GM21390 (cell line): ENCODE data around the gene PDXK.

Experiments used
- ATAC-seq: cut with Tn5 transposase; IDR thresholded peaks from one replicate; pipeline ENCODE4 v1.9.1; 2021; ENCODE audit not compliant: unreplicated experiment

The PDXK gene

DNA sequence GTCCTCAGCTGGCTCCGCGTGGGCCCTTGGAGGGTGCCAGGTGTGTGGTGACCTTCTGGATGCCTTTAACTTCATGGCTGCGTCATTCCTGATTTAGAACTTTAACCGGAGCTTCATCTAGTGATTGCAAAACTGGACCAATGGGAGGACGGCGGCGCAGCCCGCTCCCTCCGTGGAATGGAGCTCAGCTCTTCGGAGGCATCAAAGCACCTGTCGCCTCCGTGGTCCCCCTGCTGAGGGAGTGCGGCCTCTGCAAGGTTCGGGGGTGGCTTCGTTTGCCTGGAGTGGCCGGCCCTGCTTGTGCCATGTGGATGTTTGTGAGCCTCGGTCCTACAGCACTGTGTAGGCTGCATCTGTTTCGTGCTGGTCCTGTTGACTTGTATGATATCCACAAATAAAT is 43.0 kb downstream of the PDXK start:
- ATAC-seq: no peak

DNA sequence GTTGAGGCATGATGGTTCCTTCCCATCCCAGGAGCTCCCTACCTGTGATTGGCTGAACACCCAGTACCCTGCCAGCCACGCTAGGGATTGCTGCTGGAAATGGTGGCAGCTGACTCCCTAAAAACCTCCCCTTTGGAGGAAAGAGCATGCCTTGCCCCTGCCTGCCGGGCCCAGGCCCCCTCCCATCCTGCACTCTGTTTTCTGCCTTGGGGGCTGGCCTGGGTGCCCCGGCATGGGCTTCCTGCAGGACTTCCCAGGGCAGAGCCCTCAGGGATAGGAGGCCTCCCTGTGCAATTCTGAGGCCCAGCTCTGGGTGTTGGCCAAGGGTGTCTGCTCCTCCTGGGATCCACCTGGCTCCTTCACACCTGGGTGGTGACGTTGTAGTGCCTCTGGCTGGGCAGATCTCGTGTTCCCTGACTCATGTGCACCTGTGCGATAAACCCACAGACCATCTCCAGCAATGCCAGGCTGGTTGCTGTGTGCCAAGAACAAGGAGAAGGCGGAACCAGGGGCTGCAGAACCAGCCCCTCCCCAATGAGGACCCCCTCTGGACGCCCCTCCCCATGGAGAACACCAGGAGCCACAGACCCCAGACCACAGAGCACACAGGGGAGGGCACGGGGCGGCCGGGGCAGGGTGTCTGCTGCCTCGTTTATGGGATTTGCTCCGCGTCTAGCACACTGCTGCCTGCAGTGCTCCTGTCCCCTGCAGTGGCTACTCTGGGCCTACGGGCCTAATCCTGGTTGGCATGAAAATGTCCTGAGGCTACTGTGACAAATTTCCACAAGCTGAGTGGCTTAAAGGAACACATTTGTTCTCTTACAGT is 43.6 kb downstream of the PDXK start:
- no peak for ATAC-seq

DNA sequence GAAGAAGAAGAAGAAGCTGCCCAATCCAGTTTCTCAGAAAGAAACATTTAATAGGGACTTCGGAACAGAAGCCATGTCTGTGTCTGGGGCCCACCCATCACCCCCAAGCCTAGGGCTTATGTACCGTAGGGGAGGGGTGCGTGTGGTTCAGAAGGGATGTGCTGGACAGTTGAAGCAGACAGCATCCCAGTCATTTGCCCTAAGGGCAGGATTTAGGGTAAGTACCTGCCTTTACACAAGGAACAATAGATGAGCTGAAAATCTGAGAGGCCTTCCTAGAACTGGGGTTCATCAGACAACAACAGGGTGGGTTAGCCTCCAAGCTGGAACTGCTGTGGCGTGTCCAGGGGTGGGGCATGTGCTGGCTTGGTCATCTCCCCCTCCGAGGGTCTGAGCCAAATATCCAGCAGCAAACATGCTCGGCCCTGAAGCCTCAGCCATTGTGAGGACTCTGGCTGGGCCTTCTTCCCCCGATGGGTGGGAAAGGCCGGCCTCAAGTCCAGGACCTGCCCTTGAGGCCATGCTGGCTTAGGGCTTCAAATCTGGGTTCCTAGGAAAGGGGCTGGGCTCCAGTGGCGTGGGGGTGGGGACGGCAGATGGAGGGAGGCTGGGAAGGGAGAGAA is 45.1 kb downstream of the PDXK start:
- ATAC-seq: no peak

DNA sequence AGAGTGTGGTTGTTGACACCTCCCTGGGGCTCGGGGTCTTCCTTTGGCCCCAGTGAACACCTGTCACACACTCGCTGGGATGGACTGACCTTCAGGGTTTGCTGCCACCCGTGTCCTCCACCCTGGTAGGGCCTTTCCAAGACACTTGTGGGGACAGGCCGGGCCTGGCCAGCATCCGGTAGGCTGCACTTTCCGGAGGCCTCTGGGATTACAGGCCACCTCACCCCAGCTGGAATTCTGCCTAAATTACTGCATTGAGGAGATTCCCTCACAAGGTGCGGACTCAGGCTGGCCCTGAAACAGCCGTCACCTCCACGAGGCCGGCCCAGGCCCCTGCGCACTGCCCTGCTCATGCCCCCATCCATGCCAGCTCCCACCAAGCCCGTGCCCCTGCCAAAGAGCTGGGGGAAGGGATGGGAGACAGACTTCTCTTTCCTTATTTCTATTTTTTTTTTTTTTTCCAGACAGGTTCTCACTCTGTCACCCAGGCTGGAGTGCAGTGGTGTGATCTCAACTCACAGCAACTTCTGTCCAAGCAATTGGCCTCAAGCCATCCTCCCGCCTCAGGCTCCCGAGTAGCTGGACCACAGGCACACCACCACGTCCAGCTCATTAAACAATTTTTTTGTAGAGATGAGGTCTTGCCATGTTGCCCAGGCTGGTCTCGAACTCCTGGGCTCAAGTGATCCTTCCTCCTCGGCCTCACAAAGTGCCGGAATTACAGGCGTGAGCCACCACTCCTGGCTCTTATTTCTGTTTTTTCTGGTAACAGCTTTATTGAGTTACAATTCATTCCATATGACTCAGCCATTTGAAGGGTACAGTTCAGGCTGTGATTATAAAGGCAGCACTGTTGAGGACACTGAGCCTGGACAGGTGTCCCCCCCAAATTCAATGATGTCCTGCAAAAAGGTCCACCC is 45.9 kb downstream of the PDXK start:
- ATAC-seq: no peak

DNA sequence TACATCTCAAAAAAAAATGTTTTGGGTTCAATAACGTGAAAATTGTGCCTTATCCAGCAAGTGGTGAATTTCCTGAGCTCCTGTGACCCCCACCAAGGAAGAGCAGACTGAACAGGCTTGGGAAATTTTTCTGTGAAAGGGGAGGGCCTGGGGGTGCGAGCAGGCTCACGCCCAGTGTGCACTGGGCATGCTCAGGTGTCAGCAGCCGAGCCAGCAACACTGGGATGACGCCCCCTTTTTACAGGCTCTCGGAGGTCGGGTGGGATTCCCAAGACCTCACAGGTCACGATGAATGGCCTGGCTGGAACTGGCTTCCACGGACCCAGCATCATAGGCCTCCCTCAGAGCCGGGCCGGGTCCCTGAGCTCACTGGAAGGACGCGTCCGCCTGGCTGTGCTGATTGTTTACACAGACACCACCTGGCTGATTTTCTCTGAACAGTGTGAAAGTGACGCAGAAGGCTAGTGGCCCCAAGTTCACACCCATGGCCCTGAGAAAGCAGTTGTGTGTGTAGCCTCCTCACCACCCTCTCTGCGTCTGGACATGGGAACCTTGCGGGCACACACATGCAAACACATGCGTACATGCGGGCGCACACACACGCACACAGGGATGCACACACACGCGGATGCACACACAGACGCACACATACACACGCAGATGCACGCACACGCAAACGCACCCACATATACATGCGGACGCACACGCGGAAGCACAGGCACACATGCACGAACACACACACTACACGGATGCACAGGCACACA is 48.0 kb downstream of the PDXK start:
- ATAC-seq: no peak

DNA sequence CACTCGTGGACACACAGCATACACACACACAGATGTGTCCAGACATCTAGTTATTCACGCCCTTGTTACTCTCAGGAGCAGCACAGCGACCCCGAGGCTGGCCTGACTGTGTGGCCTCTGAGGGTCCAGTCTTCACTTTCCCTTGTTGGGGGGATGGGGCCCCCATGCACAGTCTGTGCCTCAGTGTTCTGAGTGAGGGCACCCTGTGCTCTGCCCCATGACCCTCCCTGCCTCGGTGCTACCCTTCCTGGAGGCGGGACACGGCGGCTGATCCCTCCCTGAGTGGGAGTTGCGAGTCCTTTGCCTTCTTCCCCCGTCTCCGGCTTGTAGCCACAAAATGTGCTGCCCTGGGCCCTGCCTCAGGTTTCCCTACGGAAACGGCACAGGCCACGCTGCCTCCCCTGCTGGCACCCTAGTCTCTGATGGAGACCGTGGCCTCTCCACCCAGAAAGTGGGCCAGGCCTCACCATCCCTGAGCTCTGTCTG is 48.6 kb downstream of the PDXK start:
- ATAC-seq: no peak

DNA sequence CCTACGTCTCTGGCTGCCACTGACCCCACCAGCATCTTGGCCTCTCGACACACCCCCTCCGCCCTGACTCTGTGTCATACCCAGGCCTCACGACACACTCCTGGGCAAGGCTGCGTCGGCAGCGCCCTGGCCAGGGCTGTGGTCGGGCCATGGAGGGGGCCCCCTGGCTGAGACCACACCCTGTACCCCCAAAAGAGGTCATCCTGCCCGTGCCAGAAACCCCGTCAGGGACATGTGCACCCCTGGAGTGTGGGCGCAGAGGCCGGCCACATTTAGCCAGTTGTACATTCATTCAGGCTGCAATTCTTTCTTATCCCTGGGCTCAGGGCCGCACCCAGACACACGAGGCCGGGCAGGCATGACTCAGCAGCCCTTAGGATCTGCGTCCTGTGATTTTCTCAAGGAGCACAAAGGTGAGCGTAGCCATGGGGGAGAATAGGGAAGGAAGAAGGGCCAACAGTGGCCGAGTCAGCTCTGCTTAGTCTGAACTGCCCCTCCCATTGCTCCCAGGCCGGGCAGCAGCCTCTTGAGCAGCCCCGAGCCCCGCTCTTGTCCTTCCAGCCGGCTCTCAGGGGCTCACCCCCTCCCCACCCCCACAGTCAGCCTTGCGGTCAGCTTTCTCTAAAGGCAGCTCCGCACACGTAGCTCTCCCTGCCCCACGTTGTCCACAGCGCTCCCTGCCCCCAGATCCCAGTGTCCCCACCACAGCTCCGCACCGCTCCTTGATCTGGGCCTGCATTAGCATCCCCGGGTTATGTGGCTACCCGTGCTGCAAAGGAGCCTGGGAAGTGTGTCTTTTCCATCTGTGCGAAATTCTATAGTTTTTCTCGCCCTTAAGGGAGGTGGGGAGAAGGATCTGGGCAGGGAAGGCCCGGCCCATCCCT is 49.3 kb downstream of the PDXK start:
- ATAC-seq: no peak

DNA sequence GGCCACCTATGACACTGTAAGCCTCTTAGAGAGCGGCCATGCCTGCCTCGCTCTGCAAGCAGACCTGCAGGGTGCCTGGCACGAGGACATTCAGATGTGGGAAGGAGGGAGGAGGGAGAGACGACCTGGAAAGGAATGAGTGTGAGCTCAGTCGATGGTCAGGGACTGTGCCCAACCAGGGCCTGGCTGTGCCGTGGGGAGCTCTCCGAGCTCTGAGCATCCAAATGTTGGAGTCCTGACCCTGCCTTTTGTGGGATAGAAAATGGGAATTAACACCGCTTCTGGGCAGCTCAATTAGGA is 49.9 kb downstream of the PDXK start:
- ATAC-seq: no peak

DNA sequence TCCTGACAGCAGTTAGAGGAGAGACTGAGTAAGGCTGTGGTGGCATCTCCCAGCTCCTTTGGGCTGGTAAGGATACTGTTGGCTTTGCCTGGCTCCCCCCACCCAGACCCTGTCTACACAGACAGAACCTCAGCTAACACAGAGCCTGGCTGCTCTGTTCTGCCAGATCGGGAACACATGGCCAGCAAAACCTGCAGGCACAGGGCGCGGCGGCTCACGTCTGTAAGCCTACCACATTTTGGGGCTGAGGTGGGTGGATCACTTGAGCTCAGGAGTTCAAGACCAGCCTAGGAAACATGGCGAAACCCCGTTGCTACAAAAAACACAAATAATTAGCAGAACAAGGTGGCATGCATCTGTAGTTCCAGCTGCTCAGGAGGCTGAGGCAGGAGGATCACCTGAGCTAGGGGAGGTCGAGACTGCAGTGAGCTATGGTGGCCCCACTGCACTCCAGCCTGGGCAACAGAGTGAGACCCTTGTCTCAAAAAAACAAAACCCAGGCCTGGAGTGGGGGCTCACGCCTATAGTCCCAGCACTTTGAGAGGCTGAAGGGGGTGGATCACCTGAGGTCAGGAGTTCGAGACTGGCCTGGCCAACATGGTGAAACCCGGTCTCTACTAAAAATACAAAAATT is 50.5 kb downstream of the PDXK start:
- no peak for ATAC-seq

DNA sequence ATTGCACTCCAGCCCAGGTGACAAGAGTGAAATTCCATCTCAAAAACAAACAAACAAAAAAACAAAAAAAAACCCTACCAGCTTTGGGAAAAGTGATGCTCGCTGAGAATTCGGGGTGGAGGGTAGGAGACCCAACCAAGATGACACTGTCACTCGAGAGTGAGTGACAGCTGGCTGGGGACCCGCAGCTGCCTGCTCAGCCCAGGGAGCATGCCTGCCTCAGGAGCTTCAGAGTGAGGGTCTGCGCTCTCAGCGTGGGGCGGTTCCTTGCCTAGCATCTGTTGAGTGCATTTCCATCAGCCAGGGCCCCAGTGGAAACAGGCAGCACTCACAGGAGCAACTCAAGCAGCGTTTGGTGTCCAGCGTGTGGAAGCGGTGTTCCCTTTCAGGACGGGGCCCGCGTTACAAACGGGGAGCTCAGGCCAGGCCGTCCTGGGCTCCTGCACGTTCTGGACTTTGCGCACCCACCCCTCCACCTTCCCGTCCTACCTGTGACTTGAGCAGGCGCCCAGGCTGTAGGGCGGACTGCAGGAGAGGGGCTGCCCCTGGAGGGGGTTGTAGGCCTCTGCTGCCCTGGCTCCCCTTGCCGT is 51.2 kb downstream of the PDXK start:
- no peak for ATAC-seq

DNA sequence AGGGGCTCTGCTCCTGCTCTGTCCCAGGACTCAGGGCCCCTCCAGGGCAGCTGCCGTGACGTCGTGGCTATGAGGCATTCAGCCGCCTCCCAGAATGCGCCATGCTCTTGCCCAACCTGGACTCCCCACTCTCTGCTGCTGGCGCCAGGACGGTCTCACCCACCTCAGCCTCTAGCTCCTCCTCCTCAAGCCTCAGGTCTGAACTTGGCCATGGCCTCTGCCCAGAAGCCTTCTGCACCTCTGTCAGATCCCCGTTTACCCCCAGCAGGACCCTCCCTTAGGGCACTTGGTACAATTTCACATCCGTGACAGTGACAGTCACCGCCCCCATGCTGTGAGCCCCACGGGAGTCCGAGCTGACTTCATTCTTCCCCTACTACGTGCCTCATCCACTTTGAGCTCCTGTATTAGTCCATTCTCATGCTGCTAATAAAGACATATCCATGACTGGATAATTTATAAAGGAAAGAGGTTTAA is 52.3 kb downstream of the PDXK start:
- no peak for ATAC-seq

DNA sequence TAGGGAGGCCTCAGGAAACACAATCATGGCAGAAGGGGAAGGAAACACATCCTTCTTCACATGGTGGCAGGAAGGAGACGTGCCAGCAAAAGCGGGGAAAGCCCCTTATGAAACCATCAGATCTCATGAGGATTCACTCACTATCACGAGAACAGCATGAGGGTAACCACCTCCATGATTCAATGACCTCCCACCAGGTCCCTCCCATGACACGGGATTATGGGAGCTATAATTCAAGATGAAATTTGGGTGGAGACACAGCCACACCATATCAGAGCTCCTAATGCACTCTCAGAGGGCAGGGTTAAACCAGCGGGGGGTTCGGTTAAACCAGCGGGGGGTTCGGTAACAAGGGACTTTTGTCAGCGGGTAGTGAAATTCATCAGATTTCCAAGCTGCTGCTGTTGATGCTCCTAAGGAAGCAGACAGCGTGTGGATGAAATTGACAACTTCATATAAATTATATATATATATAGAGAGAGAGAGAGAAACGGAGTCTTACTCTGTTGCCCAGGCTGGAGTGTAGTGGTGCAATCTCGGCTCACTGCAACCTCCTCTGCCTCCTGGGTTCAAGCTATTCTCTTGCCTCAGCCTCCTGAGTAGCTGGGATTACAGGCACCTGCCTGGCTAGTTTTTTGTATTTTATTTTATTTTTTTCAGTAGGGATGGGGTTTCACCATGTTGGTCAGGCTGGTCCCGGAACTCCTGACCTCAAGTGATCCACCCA is 52.9 kb downstream of the PDXK start:
- ATAC-seq: no peak

DNA sequence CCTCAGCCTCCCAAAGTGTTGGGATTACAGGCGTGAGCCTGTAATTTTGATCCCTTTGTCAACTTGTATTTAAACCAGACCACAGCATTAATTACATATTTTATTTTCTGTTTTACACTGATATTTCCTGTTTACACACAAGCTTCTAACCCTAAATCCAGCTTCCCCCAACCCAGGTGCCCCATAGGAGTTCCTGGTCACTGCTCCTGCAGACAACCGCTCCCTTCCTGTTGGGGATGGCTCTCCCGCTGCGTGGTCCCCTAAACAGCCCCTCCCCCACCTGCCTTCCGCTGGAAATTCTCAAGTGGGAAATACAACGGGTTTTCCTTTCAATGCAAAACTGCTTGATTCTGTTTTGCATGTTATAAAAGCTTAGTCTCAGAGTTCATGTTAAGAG is 53.5 kb downstream of the PDXK start:
- ATAC-seq: no peak

DNA sequence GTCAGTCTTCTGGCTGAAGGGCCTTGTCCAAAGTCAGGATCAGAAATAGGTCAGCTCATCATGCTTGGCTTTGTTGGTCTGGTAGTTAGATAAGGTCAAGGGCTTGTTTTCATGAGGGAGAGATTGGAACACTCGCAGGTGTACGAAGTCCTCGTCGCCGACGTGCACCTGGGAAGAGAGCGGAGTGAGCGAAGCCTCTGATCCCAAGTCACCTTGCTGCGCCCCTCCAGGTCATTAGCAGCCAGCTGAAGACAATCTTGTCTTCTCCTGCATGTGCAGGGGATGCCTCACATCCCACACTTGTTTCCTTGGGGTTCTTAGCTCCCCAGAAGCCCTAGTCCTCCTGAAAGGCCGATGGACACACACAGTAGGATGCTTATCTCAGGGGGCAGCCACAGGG is 55.2 kb downstream of the PDXK start:
- ATAC-seq: no peak

DNA sequence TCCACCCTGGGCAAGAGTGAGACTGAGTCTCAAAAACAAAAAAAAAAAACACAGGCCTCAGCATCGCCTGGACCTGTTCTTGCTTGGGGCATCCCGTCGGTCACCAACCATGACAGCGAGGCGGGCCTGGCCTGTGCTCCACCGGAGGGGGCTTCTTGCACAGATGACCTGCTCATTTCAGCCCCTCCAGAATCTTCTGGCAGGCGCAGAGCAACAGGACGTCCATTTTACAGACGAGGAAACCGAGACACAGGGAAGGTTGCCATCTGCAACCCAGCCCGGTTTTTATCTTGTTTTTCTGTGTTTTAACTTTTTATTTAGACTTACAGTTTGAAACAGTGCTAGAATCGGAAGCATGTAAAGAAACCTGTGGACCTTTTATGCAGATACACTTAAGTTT is 56.3 kb downstream of the PDXK start:
- no peak for ATAC-seq

DNA sequence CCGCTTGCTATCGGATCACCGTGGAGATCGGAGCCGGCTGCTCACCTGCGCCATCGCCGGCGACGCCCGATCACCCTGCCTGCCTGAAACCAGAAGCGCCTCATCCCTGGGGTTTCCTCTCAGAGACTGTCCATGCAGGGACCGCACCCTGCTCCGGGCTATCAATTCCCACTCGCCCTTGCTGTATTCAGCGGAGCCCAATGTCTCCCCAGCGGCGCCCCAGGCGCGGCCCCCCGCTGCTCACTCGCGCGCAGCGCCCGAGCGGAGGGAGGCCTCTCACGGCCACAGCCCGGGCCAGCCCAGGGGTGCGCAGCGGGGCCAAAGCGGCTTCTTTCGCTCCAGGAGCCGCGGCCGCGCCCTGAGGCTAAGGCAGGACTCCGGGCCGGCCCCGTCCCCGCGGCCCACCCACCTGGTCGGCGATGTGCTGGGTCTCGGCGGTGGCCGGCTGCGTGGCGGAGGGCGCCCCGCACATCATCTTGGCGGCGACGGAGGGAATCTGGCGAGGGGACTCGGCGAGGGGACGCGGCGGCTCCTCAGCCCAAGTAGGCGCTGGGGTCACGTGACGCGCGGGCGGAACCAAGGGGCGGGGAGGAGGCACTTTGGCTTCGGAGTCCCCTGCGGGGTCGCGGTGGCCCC is 57.0 kb downstream of the PDXK start, which contains the start of gene CSTB:
TSS of gene CSTB (minus strand) at position 514 of the 636 bp plus-strand sequence. CDS start at position 475, 39 bp downstream.
- ATAC-seq: no peak

DNA sequence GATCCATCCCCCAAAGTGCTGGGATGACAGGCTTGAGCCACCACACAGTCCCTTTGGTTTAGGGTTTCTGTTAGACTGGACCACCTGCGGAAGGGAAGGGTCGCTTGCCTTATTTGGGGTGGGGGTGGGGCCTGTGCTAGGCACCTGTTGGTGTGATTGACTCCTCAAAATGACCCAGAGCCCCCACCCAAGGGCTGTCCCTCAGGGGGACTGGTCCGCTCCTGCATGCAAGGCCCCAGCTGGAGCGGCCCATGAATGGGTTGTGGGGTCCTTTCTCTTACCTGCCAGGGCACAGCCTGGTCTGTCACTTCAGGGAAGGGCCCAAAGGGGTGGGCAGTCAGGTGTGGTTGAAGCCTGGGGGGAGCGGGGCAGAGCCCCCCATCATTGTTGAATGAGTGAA is 59.0 kb downstream of the PDXK start:
- no peak for ATAC-seq
